ENCODE data around the gene MGP. TPM values are rescaled to one million over a fixed set of nuclear protein-coding genes. Genes with fewer than 3 reads are reported as not detected.

Gene MGP
- 1,000 to 10,000 TPM; 6,234 to 9,983 TPM for total RNA-seq

DNA sequence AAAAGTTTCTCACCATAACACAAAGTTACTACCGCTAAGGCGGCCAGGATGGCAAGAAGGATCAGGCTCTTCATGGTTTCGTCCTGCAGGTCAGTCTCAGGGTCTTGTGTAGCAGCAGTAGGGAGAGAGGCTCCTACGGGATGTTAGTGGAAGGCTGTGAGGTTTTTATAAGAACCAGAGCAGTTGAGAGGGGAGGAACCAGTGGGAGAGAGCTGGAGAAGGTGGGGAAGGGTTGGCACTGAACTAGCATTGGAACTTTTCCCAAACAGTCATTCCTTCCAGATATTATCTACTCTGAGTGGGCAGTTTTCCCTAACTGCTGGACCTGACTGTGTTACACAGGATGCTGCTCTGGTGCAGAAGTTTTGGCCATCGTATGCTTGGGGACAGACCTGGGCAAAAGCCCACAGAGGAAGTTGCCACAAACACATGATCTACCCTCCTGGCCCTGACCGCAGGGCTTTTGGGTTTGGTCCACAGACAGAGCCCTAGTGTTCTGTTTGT, at the start of gene MGP:
MGP (minus strand) TSS at position 137 of the 504 bp plus-strand sequence; CDS start at position 74, 63 bp downstream.
- peak; percentile 45 for DNase-seq (ENCODE audit: low spot score)
- TF ChIP-seq, protein P1, sequence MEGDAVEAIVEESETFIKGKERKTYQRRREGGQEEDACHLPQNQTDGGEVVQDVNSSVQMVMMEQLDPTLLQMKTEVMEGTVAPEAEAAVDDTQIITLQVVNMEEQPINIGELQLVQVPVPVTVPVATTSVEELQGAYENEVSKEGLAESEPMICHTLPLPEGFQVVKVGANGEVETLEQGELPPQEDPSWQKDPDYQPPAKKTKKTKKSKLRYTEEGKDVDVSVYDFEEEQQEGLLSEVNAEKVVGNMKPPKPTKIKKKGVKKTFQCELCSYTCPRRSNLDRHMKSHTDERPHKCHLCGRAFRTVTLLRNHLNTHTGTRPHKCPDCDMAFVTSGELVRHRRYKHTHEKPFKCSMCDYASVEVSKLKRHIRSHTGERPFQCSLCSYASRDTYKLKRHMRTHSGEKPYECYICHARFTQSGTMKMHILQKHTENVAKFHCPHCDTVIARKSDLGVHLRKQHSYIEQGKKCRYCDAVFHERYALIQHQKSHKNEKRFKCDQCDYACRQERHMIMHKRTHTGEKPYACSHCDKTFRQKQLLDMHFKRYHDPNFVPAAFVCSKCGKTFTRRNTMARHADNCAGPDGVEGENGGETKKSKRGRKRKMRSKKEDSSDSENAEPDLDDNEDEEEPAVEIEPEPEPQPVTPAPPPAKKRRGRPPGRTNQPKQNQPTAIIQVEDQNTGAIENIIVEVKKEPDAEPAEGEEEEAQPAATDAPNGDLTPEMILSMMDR (IDR thresholded peaks at IDR 0.05) = no peak
- Histone ChIP-seq H3K4me3 (peak within 1 kb of the TSS; percentile 83), H3K36me3 (peaks cover 17% of the 10 kb centered on the region), H3K9me3 (no peaks in the 10 kb centered on the region), H3K27me3 (replicated peaks; ENCODE audit: insufficient read depth) (no peaks in the 10 kb centered on the region), H3K4me1 (ENCODE audit: control insufficient read depth in 1 of 2, low read depth in 2 of 2) (peaks cover 12 to 26% of the 10 kb centered on the region in 2 donors), H3K27ac (peak within 1 kb of the TSS; percentile 83 to 91)
- ATAC-seq (ENCODE audit: insufficient number of reproducible peaks, low FRiP score, low read depth) = peak; percentile 90

DNA sequence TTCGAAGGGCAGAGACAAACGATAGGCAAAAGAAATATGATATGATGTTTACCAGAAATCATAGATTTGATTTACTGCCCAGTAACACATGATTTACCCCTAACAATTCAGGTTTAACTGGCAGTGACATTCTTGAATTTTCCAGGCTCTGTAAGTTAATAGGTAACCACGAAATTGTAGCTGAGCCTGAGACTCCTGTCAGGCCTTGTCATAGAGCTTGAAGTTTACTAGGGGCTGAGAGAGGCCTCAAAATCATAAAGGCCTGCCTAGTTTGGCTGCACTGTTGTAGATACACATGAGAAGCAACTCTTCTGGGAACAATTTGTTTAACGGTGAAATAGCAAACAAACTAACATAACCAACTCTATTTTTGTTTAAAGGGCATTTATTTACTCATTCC, 49.4 kb upstream of the MGP start:
- Histone ChIP-seq H3K9me3 (no peaks in the 10 kb centered on the region), H3K27ac (no peak overlapping the region), H3K27me3 (replicated peaks; ENCODE audit: insufficient read depth) (no peaks in the 10 kb centered on the region), H3K36me3 (no peaks in the 10 kb centered on the region), H3K4me1 (ENCODE audit: control insufficient read depth in 1 of 2, low read depth in 2 of 2) (peaks cover 9 to 24% of the 10 kb centered on the region in 2 donors), H3K4me3 (no peak overlapping the region)
- TF ChIP-seq, protein P1 (IDR thresholded peaks at IDR 0.05) = no peak
- no peak for ATAC-seq (ENCODE audit: insufficient number of reproducible peaks, low FRiP score, low read depth)
- no peak for DNase-seq (ENCODE audit: low spot score)

GRCh38 chr12:14934511-14934910, 48.9 kb upstream of the MGP start:
- Histone ChIP-seq H3K27ac (no peak overlapping the region), H3K36me3 (no peaks in the 10 kb centered on the region), H3K4me3 (no peak overlapping the region), H3K4me1 (ENCODE audit: control insufficient read depth in 1 of 2, low read depth in 2 of 2) (peaks cover 11 to 26% of the 10 kb centered on the region in 2 donors), H3K27me3 (replicated peaks; ENCODE audit: insufficient read depth) (no peaks in the 10 kb centered on the region), H3K9me3 (no peaks in the 10 kb centered on the region)
- TF ChIP-seq, protein P1 (IDR thresholded peaks at IDR 0.05) = no peak
- no peak for DNase-seq (ENCODE audit: low spot score)
- no peak for ATAC-seq (ENCODE audit: insufficient number of reproducible peaks, low FRiP score, low read depth)

DNA sequence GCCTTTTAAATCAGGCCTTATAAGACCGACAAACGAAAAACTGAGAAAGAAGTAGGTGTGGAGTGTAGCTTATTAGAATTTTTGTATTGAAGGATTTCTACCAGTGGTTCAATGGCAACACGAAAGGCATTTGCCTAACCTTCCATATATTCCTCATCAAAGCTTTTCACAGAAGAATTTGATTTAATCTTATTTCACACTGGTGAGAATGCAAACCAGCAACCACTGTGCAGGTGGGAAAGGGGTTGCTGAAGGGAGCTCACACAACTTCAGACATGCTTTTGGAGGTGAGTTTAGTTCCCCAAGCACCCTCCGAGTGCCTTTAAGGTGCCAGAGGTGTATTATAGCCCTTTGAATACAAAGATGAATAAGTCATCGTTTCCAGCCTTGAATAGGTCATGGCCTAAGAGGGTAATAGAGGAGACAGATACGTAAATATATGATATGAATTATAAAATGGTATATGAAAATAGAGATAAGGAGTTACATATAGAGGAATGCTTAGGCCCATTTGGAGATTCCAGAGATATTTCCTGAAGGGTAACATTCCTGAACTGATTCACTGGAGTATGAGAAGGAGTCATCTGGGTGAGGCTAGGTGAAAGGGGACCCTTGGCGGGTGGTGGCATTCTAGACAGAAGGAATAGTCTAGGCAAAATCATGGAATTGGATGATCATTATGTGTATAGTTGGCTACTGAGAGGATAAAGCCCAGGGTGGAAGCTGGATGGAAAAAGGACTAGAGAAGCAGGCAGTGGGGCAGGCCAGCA, 46.3 kb upstream of the MGP start:
- H3K27ac ChIP-seq = no peak overlapping the region
- ATAC-seq (ENCODE audit: insufficient number of reproducible peaks, low FRiP score, low read depth) (no peak), DNase-seq (ENCODE audit: low spot score) (no peak)
- H3K9me3 ChIP-seq = no peaks in the 10 kb centered on the region
- peaks cover 16 to 46% of the 10 kb centered on the region in 2 donors for H3K4me1 ChIP-seq (ENCODE audit: control insufficient read depth in 1 of 2, low read depth in 2 of 2)
- H3K36me3 ChIP-seq = no peaks in the 10 kb centered on the region
- TF ChIP-seq, protein P1 (IDR thresholded peaks at IDR 0.05) = no peak
- no peak overlapping the region for H3K4me3 ChIP-seq
- no peaks in the 10 kb centered on the region for H3K27me3 ChIP-seq (replicated peaks; ENCODE audit: insufficient read depth)

- Histone ChIP-seq H3K9me3 (no peaks in the 10 kb centered on the region), H3K4me1 (ENCODE audit: control insufficient read depth in 1 of 2, low read depth in 2 of 2) (peaks cover 16 to 46% of the 10 kb centered on the region in 2 donors), H3K4me3 (no peak overlapping the region), H3K27ac (peak overlapping the region in 1 of 2 donors; percentile 31), H3K27me3 (replicated peaks; ENCODE audit: insufficient read depth) (no peaks in the 10 kb centered on the region), H3K36me3 (no peaks in the 10 kb centered on the region)
- ATAC-seq (ENCODE audit: insufficient number of reproducible peaks, low FRiP score, low read depth) (no peak), DNase-seq (ENCODE audit: low spot score) (no peak)
- TF ChIP-seq, protein P1 (IDR thresholded peaks at IDR 0.05) = no peak
Measured at GRCh38 chr12:14931359-14931758, 45.7 kb upstream of the MGP start.
